Measurements from ENCODE around the gene NRP2. TPM values are rescaled to one million over a fixed set of nuclear protein-coding genes. Genes with fewer than 3 reads are reported as not detected.

NRP2 gene
- total RNA-seq, 2 experiments from 2014 or later, result 0.19 TPM; not detected in 1

DNA sequence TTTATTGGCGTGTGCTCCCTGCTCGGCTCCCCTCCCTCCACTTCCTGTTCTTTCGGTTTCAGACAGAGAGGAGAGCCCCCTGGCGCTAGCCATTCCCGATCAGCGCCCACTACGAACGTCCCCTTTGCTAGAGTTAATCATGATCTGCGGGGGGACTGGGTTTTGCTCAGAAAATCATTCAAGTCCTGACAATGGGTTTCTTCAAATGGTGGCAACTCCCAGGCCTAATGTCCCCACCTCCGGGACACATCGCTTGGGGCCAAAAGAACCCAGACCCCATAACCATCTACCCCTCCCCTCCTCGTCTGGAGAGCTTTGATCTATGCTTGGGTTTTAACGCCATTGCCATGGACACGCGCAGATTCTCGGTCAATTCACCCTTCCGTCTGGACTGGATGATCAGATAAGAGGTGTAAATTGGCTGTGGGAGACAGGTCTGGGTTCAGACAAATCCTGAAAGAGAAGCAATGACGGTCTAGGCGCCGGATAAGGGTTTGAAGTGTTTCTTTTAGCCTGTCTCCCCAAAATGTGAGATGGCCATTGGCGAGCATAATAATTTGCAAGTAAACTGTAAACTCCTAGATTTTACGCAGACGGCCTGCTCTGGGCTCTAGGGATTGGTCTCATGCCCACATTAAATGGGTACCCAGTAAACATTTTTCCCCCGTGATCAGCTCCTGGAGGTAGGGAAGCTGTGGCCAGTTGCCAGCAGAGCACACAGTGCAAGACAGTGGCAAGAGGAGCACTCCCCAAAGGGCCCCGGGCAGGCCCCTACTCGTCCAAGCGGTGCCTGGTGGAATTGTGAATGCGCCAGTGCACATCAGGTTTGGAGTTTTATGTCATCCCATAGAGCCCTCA is 4.7 kb downstream of the NRP2 start:
- TF ChIP-seq, protein P1, sequence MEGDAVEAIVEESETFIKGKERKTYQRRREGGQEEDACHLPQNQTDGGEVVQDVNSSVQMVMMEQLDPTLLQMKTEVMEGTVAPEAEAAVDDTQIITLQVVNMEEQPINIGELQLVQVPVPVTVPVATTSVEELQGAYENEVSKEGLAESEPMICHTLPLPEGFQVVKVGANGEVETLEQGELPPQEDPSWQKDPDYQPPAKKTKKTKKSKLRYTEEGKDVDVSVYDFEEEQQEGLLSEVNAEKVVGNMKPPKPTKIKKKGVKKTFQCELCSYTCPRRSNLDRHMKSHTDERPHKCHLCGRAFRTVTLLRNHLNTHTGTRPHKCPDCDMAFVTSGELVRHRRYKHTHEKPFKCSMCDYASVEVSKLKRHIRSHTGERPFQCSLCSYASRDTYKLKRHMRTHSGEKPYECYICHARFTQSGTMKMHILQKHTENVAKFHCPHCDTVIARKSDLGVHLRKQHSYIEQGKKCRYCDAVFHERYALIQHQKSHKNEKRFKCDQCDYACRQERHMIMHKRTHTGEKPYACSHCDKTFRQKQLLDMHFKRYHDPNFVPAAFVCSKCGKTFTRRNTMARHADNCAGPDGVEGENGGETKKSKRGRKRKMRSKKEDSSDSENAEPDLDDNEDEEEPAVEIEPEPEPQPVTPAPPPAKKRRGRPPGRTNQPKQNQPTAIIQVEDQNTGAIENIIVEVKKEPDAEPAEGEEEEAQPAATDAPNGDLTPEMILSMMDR (IDR thresholded peaks at IDR 0.05), result no peak
- Histone ChIP-seq H3K27ac (ENCODE audit: low read depth in 1 of 2, low read length in 2 of 2) (no peak overlapping the region), H3K9me3 (ENCODE audit: control insufficient read depth in 1 of 2, insufficient read depth in 1 of 2, low read length in 2 of 2) (peaks cover 0 to 14% of the 10 kb centered on the region in 2 experiments), H3K4me3 (ENCODE audit: low read length) (no peak overlapping the region), H3K27me3 (ENCODE audit: control insufficient read depth in 1 of 2, insufficient read depth in 2 of 2, low read length in 2 of 2) (peaks cover 52 to 53% of the 10 kb centered on the region in 2 experiments), H3K4me1 (ENCODE audit: insufficient read depth, low read length) (peaks cover 19% of the 10 kb centered on the region), H3K36me3 (ENCODE audit: insufficient read depth, low read length) (no peaks in the 10 kb centered on the region)
- no peak overlapping the region for H3K27ac Mint-ChIP-seq
- ChIA-PET CTCF (no interaction called here), POLR2A (no interaction called here)
- H3K36me3 Mint-ChIP-seq (ENCODE audit: low read depth), result no peaks in the 10 kb centered on the region
- DNase-seq (no peak), ATAC-seq (ENCODE audit: poor library complexity) (no peak)
- peaks cover 33% of the 10 kb centered on the region for H3K4me1 Mint-ChIP-seq (ENCODE audit: low read depth)
- H3K27me3 Mint-ChIP-seq, result peaks cover 65% of the 10 kb centered on the region
- no peak overlapping the region for H3K4me3 Mint-ChIP-seq
- intact Hi-C loops (cut with DNase I, micrococcal nuclease), result no loop called here
- no peaks in the 10 kb centered on the region for H3K9me3 Mint-ChIP-seq

DNA sequence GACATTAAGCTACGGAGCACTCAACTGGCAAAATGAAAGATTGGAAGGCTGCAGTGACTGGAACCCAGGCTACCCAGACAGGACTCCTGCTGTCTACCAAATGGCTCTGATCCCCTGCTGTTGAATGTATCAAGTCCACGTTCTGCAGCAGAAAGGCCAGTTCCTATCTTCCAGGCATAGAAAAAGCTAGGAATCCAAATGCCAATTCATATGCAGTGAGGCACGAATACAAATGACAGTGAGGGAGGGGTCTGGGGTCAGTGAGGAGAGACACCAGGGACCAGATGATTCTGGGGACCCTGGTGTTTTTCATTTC is 5.3 kb downstream of the NRP2 start:
- peaks cover 0 to 10% of the 10 kb centered on the region in 2 experiments for H3K9me3 ChIP-seq (ENCODE audit: control insufficient read depth in 1 of 2, insufficient read depth in 1 of 2, low read length in 2 of 2)
- DNase-seq (no peak), ATAC-seq (ENCODE audit: poor library complexity) (no peak)
- H3K4me1 ChIP-seq (ENCODE audit: insufficient read depth, low read length), result peaks cover 15% of the 10 kb centered on the region
- H3K4me3 ChIP-seq (ENCODE audit: low read length), result no peak overlapping the region
- H3K27ac ChIP-seq (ENCODE audit: low read depth in 1 of 2, low read length in 2 of 2), result no peak overlapping the region
- intact Hi-C loops (cut with DNase I, micrococcal nuclease), result no loop called here
- H3K9me3 Mint-ChIP-seq, result no peaks in the 10 kb centered on the region
- no peaks in the 10 kb centered on the region for H3K36me3 ChIP-seq (ENCODE audit: insufficient read depth, low read length)
- H3K4me3 Mint-ChIP-seq, result no peak overlapping the region
- peaks cover 33% of the 10 kb centered on the region for H3K4me1 Mint-ChIP-seq (ENCODE audit: low read depth)
- H3K27me3 Mint-ChIP-seq, result peaks cover 65% of the 10 kb centered on the region
- H3K27ac Mint-ChIP-seq, result no peak overlapping the region
- ChIA-PET CTCF (no interaction called here), POLR2A (no interaction called here)
- H3K27me3 ChIP-seq (ENCODE audit: control insufficient read depth in 1 of 2, insufficient read depth in 2 of 2, low read length in 2 of 2), result peaks cover 49 to 52% of the 10 kb centered on the region in 2 experiments
- H3K36me3 Mint-ChIP-seq (ENCODE audit: low read depth), result no peaks in the 10 kb centered on the region
- TF ChIP-seq, protein P1 (IDR thresholded peaks at IDR 0.05), result no peak

DNA sequence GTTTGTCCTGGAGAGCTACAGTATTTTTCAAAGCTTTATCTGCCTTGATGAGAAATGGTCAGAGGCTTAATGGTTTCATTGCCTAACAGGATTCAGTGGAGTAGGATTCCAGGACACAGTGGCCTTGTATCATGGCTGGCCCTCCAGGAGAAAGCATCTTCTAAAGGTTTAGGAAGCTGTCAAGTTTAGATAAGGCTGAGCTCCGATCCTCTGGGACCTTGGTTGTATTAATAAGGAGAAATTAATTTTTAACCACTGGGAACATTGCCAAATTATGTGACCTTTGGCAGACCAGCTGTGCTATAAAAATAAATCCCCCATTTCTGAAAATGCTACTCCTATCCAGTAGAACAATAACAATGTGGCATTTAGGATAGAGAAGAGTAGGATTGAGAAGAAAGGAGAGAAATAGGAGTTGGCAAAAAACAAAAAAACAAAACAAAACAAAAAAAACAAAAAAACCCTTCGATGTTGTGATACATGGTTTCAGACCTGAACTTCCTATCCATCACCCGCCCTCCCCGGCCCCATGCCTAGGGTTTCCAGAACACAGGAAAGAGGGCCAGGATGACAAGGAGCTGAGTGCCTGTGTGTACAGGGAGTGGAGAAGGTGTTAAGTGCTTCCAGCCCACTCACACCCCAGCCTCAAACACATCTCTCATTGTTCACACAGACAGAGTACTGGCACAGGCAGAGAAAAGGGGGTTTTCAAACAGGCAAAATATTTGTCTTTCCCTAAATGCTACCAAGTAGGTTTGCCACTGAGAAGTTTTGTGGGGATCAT is 6.3 kb downstream of the NRP2 start:
- intact Hi-C loops (cut with DNase I, micrococcal nuclease), result no loop called here
- POLR2A ChIA-PET, result no interaction called here
- Mint-ChIP-seq H3K4me1 (ENCODE audit: low read depth) (peaks cover 25% of the 10 kb centered on the region), H3K4me3 (no peak overlapping the region), H3K36me3 (ENCODE audit: low read depth) (no peaks in the 10 kb centered on the region), H3K27ac (no peak overlapping the region), H3K27me3 (peaks cover 56% of the 10 kb centered on the region), H3K9me3 (no peaks in the 10 kb centered on the region)
- Histone ChIP-seq H3K4me3 (ENCODE audit: low read length) (no peak overlapping the region), H3K27ac (ENCODE audit: low read depth in 1 of 2, low read length in 2 of 2) (no peak overlapping the region), H3K36me3 (ENCODE audit: insufficient read depth, low read length) (no peaks in the 10 kb centered on the region), H3K9me3 (ENCODE audit: control insufficient read depth in 1 of 2, insufficient read depth in 1 of 2, low read length in 2 of 2) (peaks cover 0 to 9% of the 10 kb centered on the region in 2 experiments), H3K4me1 (ENCODE audit: insufficient read depth, low read length) (peaks cover 9% of the 10 kb centered on the region), H3K27me3 (ENCODE audit: control insufficient read depth in 1 of 2, insufficient read depth in 2 of 2, low read length in 2 of 2) (peaks cover 39 to 42% of the 10 kb centered on the region in 2 experiments)
- no peak for ATAC-seq (ENCODE audit: poor library complexity)
- TF ChIP-seq, protein P1 (IDR thresholded peaks at IDR 0.05), result no peak
- DNase-seq, result no peak
- CTCF ChIA-PET, result no interaction called here
